RPMI7951 (cell line): ENCODE measurements around the gene PDLIM5. TPM values are rescaled to one million over a fixed set of nuclear protein-coding genes. Genes with fewer than 3 reads are reported as not detected.
"Not testable (repeated sequence)": the region's sequence is repeated elsewhere in the genome, so short reads cannot be mapped to it uniquely, and the experiment has no call there.

ENCODE experiments used
- DNase-seq: peaks from one replicate; pipeline ENCODE4 v3.0.0-alpha.2; 2012; ENCODE audit warnings: low read depth
- total RNA-seq: library from RNA; depleted of rRNA; stranded (reverse); fragments of >200 nt; shearing (Covaris generic); gene quantifications from 2 replicates; pipeline ENCODE4 v1.2.3, GENCODE V29; 2014

The PDLIM5 gene
- total RNA-seq, 1 experiment from 2014 or later, result 55.9 TPM

- no peak for DNase-seq
Measured at GRCh38 chr4:94650690-94651089, 198.9 kb downstream of the PDLIM5 start.

DNA sequence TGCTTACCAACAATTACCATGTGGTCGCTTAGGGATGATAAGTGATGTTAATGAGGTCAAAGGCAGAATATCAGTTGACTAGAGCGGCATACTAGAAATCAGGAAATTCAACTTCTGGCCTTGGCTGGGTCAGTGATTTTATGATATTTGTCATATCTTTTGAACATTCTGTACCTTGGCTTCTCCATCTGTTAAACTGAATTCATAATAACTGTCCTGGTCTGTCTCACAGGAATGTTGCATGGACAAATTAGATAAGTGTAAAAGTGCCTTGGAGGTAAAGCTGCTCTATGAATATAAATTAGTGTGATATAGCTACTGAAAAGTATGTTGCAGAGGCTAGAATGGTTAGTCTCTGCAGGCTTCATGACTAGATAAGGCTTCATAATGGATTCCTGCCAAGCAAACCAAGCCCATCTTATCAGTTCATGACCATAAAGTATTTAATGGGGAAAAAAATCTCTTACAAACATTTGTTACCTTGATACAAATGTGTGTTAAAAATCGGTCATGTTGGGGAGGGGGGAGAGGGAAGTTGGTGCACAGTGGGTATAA lies 201.4 kb downstream of the PDLIM5 start:
- no peak for DNase-seq

DNA sequence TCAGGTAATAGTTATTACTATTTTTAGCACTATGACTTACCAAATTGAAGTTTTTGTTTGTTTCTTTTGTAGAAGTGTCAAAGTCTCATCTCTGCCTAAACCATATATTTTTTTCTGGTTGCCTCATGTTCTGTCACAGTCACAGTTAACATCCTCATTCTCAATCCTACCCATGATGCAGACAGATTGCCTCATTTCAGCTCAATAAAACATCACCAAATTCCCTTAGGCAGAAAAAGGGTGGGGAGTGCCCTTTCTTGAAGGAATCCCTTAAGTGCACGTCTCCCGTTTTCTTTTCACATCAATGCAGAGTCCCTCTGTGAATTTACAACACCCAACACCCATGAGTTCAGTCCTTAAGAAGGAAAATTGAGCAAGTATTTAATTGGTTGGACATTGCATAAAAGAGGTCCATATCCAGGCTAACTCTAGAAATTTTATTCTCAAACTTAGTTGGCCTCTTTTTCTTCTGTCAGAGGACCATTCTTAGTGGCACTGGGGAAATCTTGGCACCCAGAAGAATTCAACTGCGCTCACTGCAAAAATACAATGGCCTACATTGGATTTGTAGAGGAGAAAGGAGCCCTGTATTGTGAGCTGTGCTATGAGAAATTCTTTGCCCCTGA lies 202.4 kb downstream of the PDLIM5 start:
- no peak for DNase-seq

- no peak for DNase-seq
Measured at GRCh38 chr4:94654714-94655113, 203.0 kb downstream of the PDLIM5 start.

GRCh38 chr4:94660614-94661013 lies 208.9 kb downstream of the PDLIM5 start:
- DNase-seq, result no peak

DNA sequence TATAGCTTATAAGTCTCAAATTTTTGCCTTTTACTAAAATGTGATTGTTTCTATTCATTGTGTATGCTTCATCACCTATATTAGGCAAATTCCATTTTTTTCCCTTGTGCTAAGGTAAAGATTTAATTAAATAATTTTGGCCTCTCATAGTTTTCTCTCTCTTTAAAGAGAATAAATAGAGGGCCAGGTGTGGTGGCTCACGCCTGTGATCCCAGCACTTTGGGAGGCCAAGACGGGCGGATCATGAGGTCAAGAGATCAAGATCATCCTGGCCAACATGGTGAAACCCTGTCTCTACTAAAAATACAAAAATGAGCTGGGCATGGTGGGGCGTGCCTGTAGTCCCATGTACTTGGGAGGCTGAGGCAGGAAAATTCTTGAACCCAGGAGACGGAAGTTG lies 213.3 kb downstream of the PDLIM5 start:
- DNase-seq, result not testable (repeated sequence)

DNA sequence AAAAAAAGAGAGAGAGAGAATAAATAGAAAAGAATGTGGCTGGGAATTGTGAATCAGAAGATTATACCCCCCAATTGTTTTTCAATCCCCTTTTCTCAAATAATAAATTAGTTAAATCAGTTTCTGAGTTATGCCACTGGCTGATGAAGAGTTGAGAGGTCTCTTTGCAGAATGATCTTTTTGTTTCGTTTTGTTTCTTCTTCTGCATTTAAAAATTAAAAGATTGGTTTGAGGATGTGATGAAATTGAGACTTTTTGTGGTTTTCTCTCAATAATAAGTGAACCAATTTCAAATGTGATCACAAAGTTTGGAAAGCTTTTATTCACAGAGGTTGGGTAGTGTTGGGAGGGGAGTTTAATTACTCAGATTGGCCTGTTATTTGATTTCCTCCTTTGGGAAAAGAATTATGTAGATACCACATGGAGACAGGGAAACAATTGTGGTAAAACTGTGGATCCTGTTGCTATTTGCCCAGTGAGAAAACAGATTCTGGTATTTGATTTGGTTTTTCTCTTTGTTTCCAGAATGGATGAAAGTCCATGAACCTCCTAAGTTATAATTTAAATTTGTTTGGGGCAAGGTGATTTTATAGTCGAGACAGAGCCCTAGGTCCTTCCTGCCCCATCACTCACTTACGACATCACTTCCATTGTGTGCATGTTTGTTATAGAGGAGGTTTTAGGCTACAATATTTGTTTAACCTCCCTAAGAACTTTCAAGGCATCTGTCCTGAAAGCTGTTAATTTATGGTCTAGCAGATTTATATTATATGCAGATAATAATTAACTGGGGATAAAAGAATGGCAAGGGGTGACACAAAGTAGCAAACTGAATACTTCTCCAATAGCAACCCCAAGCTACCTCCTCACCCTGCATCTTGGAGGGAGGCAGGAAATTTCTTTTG lies 214.0 kb downstream of the PDLIM5 start:
- DNase-seq, result no peak

- no peak for DNase-seq
Measured at GRCh38 chr4:94668724-94669123, 217.0 kb downstream of the PDLIM5 start.

GRCh38 chr4:94669672-94670664 lies 218.2 kb downstream of the PDLIM5 start:
- no peak for DNase-seq

DNA sequence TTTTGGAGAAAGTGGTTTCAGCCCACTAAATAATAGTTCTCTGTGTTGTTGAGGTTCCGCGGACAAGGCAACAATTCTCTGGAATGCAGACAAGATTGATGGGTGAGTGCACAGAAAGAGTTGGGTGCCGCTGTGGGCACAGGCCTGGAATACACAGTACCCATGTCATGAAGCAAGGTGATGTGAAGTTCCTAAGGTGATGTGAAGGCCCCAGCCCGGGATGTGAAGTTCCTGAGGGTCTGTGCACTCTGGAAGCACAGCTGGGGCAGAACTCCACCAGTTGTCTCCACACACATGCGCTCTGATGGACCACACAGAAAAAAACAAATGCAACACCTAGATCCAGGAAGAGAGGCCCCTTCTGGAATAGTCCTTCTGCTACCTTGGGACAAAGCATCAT lies 219.4 kb downstream of the PDLIM5 start:
- DNase-seq, result no peak

- DNase-seq, result no peak
Measured at GRCh38 chr4:94673961-94674360, 222.2 kb downstream of the PDLIM5 start.

DNA sequence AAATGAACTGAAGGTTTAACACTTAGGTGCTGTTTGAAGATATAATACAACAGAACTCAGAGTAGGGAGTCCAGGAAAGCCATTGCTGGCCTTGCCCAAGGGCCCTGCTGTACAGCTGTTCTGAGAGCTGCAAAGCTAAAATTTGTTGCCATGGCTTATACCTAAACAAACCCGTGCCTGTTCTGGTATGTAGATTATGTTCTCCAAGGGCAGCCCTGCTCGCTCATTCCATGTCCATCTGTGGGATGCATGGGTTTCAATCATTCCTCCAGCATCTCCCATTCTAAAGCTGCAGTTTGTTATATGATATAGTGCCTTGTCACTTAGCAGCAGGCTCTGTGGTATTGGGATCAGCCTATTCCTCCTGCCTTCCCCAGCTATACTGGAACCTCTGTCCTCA lies 225.2 kb downstream of the PDLIM5 start:
- DNase-seq, result peak; percentile 8

DNA sequence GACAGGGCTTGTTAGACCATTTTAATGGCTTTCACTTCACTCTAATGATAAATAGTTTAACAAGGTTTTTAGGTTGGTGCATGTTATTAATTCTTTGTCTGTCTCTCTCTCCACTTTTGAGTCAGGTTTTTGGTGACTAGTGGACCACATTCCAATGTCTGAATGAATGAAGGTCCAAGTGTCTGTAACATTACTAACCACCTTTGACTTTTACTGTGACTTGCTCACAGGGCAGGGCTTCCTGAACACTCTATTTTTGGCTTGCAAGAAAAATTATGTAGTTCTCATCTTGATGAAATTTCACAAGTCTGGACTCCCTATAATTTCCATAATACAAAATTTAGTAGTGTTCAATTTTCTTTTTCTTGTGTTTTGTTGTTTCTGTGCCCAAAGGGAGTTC lies 227.2 kb downstream of the PDLIM5 start:
- no peak for DNase-seq

DNA sequence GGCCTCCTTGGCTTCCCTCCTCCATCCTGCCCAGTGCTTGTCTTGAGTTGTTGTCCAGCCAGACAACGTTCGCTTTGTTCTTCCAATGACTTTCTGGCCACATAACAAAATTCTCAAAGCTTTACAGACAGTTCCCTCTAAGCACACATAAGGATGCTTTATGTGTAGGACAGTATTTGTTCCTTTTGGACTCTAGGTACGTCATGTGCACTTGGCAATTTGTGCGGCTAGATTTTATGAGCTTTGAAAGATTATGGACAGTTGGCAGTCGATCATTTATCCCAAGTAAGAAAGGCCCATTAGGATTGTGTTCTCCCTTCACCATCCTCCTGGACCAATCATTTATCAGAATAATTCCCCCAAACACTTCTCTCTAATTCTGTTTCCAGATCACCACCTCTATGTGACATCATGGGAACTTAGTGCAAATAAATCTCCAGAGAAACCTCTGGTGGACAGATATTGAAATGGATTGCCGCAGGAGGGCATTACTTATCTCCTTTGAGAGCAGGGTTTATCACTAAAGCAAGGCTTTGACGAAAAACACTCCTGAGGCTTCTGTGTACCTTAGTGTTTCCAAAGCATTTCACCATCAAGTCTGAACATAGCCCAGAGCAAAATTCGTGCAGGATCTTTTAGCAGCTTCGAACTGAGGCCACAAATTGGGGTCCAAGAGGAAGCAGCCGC lies 228.6 kb downstream of the PDLIM5 start:
- peak; percentile 20 for DNase-seq

GRCh38 chr4:94686086-94686485 lies 234.3 kb downstream of the PDLIM5 start:
- no peak for DNase-seq

DNA sequence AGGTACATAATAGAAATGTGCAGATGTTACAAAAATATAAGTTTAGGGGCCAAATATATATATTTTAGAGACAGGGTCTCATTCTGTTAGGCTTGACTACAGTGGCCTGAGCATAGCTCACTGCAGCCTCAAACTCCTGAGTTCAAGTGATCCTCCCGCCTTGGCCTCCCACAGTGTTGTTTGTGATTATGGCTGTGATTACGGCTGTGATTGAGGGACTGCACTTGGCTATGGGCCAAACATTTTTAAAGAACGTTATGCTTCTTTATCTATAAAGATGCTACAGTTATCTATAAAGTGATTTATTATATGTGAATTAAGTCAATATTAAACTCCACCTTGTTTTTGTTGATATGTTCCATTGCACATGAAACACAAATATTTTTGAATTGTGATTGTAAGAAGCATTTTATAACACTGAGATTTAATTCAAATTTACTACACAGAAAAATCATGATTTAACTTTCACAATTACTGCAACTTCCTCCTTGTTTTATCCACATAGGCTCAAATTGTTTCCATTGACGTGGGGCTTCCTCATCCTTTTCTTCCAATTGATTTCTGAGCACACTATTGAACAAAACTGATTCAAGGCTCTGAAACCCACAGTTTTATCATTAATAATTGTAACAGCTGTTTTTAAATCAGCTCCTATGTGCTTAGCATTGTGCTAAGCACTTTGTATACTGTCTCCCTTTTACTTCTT lies 237.6 kb downstream of the PDLIM5 start:
- no peak for DNase-seq

DNA sequence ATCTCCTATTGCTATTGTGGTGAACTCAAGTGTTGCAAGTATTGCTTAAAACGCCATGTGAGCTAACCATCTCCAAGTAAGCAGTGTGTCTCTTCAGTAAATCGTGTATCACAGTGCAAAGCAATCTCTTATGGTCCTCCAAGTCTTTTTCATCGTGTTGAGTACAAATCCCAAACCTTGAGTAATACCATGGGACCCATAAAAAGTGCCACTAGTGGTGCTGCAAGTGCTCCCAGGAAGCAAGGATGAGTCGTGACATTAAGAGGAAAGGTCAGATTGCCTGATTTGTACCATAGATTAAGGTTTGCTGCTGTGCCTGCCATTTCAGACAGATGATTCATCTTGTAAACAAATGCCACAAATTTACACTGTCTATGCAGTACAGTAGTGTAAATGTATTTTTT lies 239.1 kb downstream of the PDLIM5 start:
- DNase-seq, result peak; percentile 33

GRCh38 chr4:94691552-94691951 lies 239.8 kb downstream of the PDLIM5 start:
- no peak for DNase-seq

GRCh38 chr4:94695384-94695783 lies 243.6 kb downstream of the PDLIM5 start:
- DNase-seq, result no peak

DNA sequence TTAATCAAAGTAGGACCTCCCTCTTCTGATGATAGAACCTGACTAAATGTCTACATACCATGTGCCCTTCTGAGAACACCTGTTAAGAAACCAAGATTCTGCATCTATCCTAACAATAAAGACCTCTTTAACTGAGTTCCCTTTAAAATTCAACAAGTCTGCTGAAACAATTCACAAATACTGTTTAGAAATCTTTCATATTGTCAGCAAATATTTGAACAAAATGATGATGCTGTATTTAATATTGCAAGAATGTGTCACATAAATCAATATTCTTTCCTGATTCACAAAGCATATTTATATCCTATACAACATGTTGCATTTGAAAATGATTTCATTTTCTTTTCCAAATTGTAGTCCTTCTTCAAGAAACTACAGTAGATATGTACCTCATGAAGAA lies 246.4 kb downstream of the PDLIM5 start:
- no peak for DNase-seq
